A673 (cell line): ENCODE data around the gene APOL2.

Source experiments
- EZH2 ChIP-seq: fragments of 200-600 bp; sonication (generic); IDR thresholded peaks from 2 replicates; pipeline ENCODE4 v1.6.1; 2017; ENCODE audit warnings: borderline replicate concordance, low read depth, mild to moderate bottlenecking, mixed read lengths, antibody characterized with exemption, low read length; ENCODE audit not compliant: poor library complexity, severe bottlenecking
- TF ChIP-seq, protein P1 (sequence below): fragments of 300-800, 200-600 bp; sonication (generic); conservative IDR thresholded peaks from 2 replicates; pipeline ENCODE4 v1.5.1; 2017; ENCODE audit warnings: low read depth, mild to moderate bottlenecking, antibody characterized with exemption, low read length, moderate library complexity, mixed read lengths

DNA sequence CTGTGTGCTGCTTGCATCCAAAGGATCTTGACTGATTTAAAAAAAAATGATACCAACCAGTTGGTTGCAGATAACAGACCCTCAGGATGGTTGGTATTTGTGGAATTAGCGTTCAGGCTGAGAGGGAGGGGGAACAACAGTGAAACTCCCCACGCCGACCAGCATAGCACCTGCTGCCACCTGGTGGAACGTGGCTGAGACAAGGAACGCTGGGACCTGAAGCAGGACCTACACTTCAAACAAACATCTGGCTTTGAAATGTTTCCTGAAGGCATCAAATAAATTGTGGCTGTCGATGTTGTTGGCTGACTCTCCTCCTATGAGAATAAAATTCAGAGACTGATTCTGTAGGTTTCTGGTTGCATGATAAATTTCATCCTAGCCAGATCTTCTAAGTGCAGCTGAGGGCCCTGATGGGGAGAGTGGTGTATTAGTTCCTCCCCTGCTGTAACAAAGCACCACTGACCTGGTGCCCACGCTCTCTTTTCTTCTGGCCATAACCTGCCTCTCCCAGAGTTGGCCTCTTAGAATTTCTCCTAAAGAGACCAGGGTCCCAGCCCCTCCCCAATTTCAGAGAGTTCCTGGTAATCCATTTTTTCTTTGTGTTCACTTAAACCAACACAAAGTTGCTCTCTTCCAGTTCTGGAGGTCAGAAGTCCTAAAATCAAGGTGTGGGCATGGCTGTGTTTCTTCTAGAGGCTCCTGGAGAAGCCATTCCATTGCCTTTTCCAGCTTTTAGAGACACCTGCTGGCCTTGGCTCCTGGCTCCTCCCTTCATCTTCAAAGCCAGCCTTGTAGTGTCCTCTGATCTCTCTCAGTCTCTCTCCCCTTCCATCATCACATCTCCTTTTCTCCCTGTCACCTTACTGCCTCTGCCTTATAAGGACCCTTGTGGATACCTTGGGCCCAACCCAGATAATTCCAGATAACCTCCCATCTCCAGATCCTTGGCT lies 17.3 kb downstream of the APOL2 start:
- TF ChIP-seq, protein P1, sequence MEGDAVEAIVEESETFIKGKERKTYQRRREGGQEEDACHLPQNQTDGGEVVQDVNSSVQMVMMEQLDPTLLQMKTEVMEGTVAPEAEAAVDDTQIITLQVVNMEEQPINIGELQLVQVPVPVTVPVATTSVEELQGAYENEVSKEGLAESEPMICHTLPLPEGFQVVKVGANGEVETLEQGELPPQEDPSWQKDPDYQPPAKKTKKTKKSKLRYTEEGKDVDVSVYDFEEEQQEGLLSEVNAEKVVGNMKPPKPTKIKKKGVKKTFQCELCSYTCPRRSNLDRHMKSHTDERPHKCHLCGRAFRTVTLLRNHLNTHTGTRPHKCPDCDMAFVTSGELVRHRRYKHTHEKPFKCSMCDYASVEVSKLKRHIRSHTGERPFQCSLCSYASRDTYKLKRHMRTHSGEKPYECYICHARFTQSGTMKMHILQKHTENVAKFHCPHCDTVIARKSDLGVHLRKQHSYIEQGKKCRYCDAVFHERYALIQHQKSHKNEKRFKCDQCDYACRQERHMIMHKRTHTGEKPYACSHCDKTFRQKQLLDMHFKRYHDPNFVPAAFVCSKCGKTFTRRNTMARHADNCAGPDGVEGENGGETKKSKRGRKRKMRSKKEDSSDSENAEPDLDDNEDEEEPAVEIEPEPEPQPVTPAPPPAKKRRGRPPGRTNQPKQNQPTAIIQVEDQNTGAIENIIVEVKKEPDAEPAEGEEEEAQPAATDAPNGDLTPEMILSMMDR = peak; percentile 75
- TF ChIP-seq EZH2 = no peak
